MM.1S (cell line): ENCODE data around the gene SYNJ2BP.

ENCODE experiments used
- CTCF ChIP-seq: fragments of 300-600 bp; sonication (generic); IDR thresholded peaks from 2 replicates; pipeline ENCODE4 v1.5.1; 2016; ENCODE audit warnings: antibody characterized with exemption, low read length, mixed read lengths
- EZH2 ChIP-seq: fragments of 300-600 bp; sonication (generic); optimal IDR thresholded peaks from 2 replicates; pipeline ENCODE3; 2017; ENCODE audit warnings: low read depth, mild to moderate bottlenecking, antibody characterized with exemption, low read length, mixed read lengths

GRCh38 chr14:70398280-70398679, 18.6 kb downstream of the SYNJ2BP start:
- TF ChIP-seq CTCF, result no peak
- no peak for TF ChIP-seq EZH2
